Ishikawa (cell line): Measurements from ENCODE around the gene TCTN1.

Experiments
- CEBPB ChIP-seq: IDR thresholded peaks from 2 replicates; pipeline ENCODE4 v1.6.1; 2012
- CREB1 ChIP-seq: IDR thresholded peaks from 2 replicates; pipeline ENCODE4 v1.6.1; 2012; ENCODE audit warnings: low read depth
- EGR1 ChIP-seq: IDR thresholded peaks from 2 replicates; pipeline ENCODE4 v1.6.1; 2012
- EP300 ChIP-seq: IDR thresholded peaks from 2 replicates; pipeline ENCODE4 v1.6.1; 2012; ENCODE audit warnings: borderline replicate concordance
- FOXM1 ChIP-seq: IDR thresholded peaks from 2 replicates; pipeline ENCODE4 v1.6.1; 2012; ENCODE audit warnings: low read depth, borderline replicate concordance
- MAX ChIP-seq: IDR thresholded peaks from 2 replicates; pipeline ENCODE4 v1.6.1; 2012
- NFIC ChIP-seq: IDR thresholded peaks from 2 replicates; pipeline ENCODE4 v1.6.1; 2012
- RAD21 ChIP-seq: IDR thresholded peaks from 2 replicates; pipeline ENCODE4 v1.6.1; 2012; ENCODE audit warnings: low read depth
- TAF1 ChIP-seq: IDR thresholded peaks from 2 replicates; pipeline ENCODE4 v1.6.1; 2012; ENCODE audit warnings: low read depth, mild to moderate bottlenecking
- TCF12 ChIP-seq: IDR thresholded peaks from 2 replicates; pipeline ENCODE4 v1.6.1; 2012; ENCODE audit warnings: low read depth
- TEAD4 ChIP-seq: IDR thresholded peaks from 2 replicates; pipeline ENCODE4 v1.6.1; 2012
- USF1 ChIP-seq: IDR thresholded peaks from 2 replicates; pipeline ENCODE4 v1.6.1; 2012
- YY1 ChIP-seq: IDR thresholded peaks from 2 replicates; pipeline ENCODE4 v1.6.1; 2012; ENCODE audit warnings: low read depth
- ZBTB7A ChIP-seq: IDR thresholded peaks from 2 replicates; pipeline ENCODE4 v1.6.1; 2012; ENCODE audit warnings: low read depth
- TF ChIP-seq, protein P1 (sequence below): IDR thresholded peaks from 2 replicates; pipeline ENCODE4 v1.6.1; 2012; ENCODE audit warnings: low read depth, mild to moderate bottlenecking

TCTN1 gene

DNA sequence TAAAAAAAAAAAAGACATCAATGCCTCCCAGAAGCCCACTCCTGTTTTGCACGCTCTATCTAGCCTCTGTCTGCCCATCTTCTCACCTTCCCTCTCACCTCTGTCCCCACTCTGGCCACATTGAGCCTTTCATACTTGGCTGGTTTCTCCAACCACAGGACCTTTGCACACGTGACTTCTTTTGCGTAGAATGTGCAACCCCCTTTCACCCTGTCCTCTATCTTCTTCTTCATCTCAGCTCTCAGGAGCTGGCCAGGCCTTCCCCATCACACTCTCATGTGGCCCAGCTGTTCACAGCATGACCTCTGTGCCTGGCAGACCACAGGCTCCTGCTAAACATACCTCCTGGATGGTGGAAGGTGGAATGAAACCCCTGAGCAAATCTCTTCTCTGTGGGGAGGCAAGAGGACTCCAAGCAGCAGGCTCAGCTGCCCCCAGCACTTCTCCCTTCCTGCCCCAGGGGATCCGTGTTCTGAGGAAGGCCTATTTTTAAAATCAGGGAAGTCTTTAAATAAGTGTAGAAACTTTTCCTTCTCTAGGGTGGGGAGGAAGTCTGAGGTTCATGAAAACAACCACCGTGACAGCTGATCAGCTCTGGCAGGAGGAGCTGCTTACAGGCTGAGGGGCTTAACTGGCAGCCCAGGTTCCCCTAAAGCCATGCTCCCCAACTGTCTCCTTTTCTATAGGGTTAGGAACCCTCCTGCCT lies 63.4 kb downstream of the TCTN1 start:
- TF ChIP-seq NFIC (no peak), USF1 (no peak), ZBTB7A (no peak), EGR1 (no peak), RAD21 (no peak), TAF1 (no peak), MAX (no peak), EP300 (no peak), CEBPB (no peak)
- TF ChIP-seq, protein P1, sequence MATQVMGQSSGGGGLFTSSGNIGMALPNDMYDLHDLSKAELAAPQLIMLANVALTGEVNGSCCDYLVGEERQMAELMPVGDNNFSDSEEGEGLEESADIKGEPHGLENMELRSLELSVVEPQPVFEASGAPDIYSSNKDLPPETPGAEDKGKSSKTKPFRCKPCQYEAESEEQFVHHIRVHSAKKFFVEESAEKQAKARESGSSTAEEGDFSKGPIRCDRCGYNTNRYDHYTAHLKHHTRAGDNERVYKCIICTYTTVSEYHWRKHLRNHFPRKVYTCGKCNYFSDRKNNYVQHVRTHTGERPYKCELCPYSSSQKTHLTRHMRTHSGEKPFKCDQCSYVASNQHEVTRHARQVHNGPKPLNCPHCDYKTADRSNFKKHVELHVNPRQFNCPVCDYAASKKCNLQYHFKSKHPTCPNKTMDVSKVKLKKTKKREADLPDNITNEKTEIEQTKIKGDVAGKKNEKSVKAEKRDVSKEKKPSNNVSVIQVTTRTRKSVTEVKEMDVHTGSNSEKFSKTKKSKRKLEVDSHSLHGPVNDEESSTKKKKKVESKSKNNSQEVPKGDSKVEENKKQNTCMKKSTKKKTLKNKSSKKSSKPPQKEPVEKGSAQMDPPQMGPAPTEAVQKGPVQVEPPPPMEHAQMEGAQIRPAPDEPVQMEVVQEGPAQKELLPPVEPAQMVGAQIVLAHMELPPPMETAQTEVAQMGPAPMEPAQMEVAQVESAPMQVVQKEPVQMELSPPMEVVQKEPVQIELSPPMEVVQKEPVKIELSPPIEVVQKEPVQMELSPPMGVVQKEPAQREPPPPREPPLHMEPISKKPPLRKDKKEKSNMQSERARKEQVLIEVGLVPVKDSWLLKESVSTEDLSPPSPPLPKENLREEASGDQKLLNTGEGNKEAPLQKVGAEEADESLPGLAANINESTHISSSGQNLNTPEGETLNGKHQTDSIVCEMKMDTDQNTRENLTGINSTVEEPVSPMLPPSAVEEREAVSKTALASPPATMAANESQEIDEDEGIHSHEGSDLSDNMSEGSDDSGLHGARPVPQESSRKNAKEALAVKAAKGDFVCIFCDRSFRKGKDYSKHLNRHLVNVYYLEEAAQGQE, result no peak

DNA sequence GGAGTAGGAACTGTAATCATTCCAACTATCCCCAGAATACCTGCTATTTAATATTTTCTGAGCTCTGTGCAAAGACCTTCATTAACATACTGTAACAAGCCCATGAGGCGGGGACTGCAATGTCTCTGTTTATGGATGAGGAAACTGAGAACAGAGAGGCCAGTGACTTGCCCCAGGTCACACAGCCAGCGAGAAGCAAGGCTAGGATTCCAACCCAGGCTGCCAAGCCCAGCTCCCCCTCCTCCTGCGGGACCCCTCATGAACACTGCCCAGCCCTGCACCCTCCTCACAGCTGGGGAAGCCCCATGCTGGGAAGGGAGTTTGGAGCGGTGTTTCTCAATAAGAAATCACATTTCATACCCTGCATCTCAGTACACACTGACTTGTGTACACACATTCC lies 64.1 kb downstream of the TCTN1 start:
- no peak for TF ChIP-seq RAD21
- no peak for TF ChIP-seq TAF1
- no peak for TF ChIP-seq CREB1
- no peak for TF ChIP-seq MAX
- TF ChIP-seq TEAD4, result no peak
- TF ChIP-seq, protein P1, result no peak
- TF ChIP-seq TCF12, result no peak
- TF ChIP-seq EP300, result no peak
- TF ChIP-seq NFIC, result no peak
- TF ChIP-seq EGR1, result no peak
- no peak for TF ChIP-seq ZBTB7A
- no peak for TF ChIP-seq CEBPB
- TF ChIP-seq USF1, result no peak
- no peak for TF ChIP-seq FOXM1
- no peak for TF ChIP-seq YY1

GRCh38 chr12:110679201-110679600 lies 65.3 kb downstream of the TCTN1 start:
- TF ChIP-seq CEBPB, result no peak

GRCh38 chr12:110680032-110680431 lies 66.1 kb downstream of the TCTN1 start:
- TF ChIP-seq FOXM1, result no peak
- TF ChIP-seq EP300, result no peak
- no peak for TF ChIP-seq TCF12
- no peak for TF ChIP-seq RAD21

DNA sequence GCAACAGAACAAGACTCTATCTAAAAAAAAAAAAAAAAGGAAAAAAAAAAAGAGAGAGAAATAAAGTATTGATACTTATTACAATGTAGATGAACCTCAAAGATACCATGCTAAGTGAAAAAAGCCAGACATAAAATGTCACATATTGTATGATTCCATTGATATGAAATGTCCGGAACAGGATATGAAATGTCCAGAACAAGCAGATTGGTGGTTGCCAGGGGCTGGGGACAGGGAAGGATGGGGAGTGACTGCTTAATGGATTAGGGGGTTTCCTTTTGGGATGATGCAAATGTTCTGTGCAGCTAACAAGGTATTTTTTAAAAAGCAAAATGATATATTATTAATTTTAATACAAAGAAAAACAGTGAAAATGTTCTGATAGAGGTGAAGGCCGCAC lies 70.0 kb downstream of the TCTN1 start:
- TF ChIP-seq CEBPB (no peak), RAD21 (no peak), EGR1 (no peak), MAX (no peak), ZBTB7A (no peak), YY1 (no peak), FOXM1 (no peak), NFIC (no peak)
- TF ChIP-seq, protein P1, result no peak
